Erythroblast (primary cell): Measurements from ENCODE around the gene RASL11A.

Source experiments
- GATA1 ChIP-seq: IDR thresholded peaks from 2 replicates; pipeline ENCODE4 v1.6.1; 2011; ENCODE audit warnings: low read depth, mild to moderate bottlenecking, control low read depth, low read length, moderate library complexity
- POLR2A ChIP-seq: IDR thresholded peaks from 2 replicates; pipeline ENCODE4 v1.6.1; 2011; ENCODE audit warnings: mild to moderate bottlenecking, low read length

- TF ChIP-seq POLR2A = no peak
- TF ChIP-seq GATA1 = no peak
Observed at GRCh38 chr13:27283906-27284493, 13.4 kb downstream of the RASL11A start.
